ENCODE data around the gene LONRF2.

LONRF2 gene

GRCh38 chr2:100299548-100299947 lies 22.8 kb downstream of the LONRF2 start:
- no peak for DNase-seq

GRCh38 chr2:100297511-100297910 lies 24.8 kb downstream of the LONRF2 start:
- DNase-seq, result no peak

GRCh38 chr2:100294162-100294497 lies 28.2 kb downstream of the LONRF2 start:
- DNase-seq, result no peak

GRCh38 chr2:100293341-100294161 lies 28.8 kb downstream of the LONRF2 start:
- DNase-seq, result no peak

- peak; percentile 7 to 35 for DNase-seq
These were observed 30.2 kb downstream of the LONRF2 start for GRCh38 chr2:100292022-100292580.

- peak; percentile 38 to 48 for DNase-seq
These were observed 30.9 kb downstream of the LONRF2 start for GRCh38 chr2:100291152-100291970.

- DNase-seq, result no peak
These were observed 31.6 kb downstream of the LONRF2 start for GRCh38 chr2:100290718-100291151.

- DNase-seq, result no peak
These were observed 33.3 kb downstream of the LONRF2 start for GRCh38 chr2:100289020-100289419.

GRCh38 chr2:100286318-100286717 lies 36.0 kb downstream of the LONRF2 start:
- no peak for DNase-seq

GRCh38 chr2:100285691-100286090 lies 36.6 kb downstream of the LONRF2 start:
- no peak for DNase-seq

GRCh38 chr2:100285011-100285410 lies 37.3 kb downstream of the LONRF2 start:
- DNase-seq, result no peak

- DNase-seq, result no peak
These were observed 38.4 kb downstream of the LONRF2 start for GRCh38 chr2:100283724-100284501.

- no peak for DNase-seq
These were observed 40.5 kb downstream of the LONRF2 start for GRCh38 chr2:100281521-100282438.

- DNase-seq, result no peak
These were observed 42.4 kb downstream of the LONRF2 start for GRCh38 chr2:100279586-100280534.

- no peak for DNase-seq
These were observed 43.3 kb downstream of the LONRF2 start for GRCh38 chr2:100278986-100279385.

GRCh38 chr2:100278501-100278900 lies 43.8 kb downstream of the LONRF2 start:
- no peak for DNase-seq

- no peak for DNase-seq
These were observed 44.6 kb downstream of the LONRF2 start for GRCh38 chr2:100277540-100278207.

- no peak for DNase-seq
These were observed 45.6 kb downstream of the LONRF2 start for GRCh38 chr2:100276716-100277115.

GRCh38 chr2:100275200-100275589 lies 47.1 kb downstream of the LONRF2 start:
- no peak for DNase-seq

- DNase-seq, result no peak
These were observed 47.6 kb downstream of the LONRF2 start for GRCh38 chr2:100274566-100275199.

All from activated CD4-positive, alpha-beta T cell treated with anti-CD3 and anti-CD28 coated beads for 4 hours (primary cell).